IMR-90 (cell line): ENCODE results near the gene RECK. TPM values are rescaled to one million over a fixed set of nuclear protein-coding genes. Genes with fewer than 3 reads are reported as not detected.

ENCODE experiments used
- ATAC-seq: fragments of 200-7000 bp; cut with Tn5 transposase; 2 replicates; pipeline ENCODE4 v1.9.1; 2020; ENCODE audit warnings: low read depth, mild to moderate bottlenecking, moderate library complexity
- BruUV-seq: library from RNA; stranded (reverse); fragments of 400-500 nt; replicated peaks from 2 replicates; lab custom pipeline; 2021; lab: Mats Ljungman, UMichigan
- CTCF ChIA-PET: fragments of 300-600 bp; formaldehyde crosslinking; extraction: SDS; loops from one replicate; lab custom pipeline; 2021; ENCODE audit warnings: antibody characterized with exemption; lab: Yijun Ruan, JAX
- POLR2A ChIA-PET: fragments of 300-600 bp; sonication (Branson Sonifier 250); formaldehyde crosslinking; loops from one replicate; lab custom pipeline; 2022; ENCODE audit warnings: antibody characterized with exemption; ENCODE audit not compliant: unreplicated experiment; lab: Charles Lee
- DNase-seq: peaks from one replicate; pipeline ENCODE4 v3.0.0; 2013
- H2AFZ ChIP-seq: replicated peaks from 2 replicates; pipeline ENCODE3; 2013; ENCODE audit warnings: low read length, mild to moderate bottlenecking; ENCODE audit not compliant: poor library complexity
- H2AK5ac ChIP-seq: 2 replicates; pipeline ENCODE4 v1.6.1; 2013; ENCODE audit warnings: low read depth, low read length, inconsistent platforms
- H2AK9ac ChIP-seq: replicated peaks from 2 replicates; pipeline ENCODE3; 2013; ENCODE audit warnings: mild to moderate bottlenecking, low read depth, low read length, moderate library complexity; ENCODE audit not compliant: poor library complexity
- H2BK120ac ChIP-seq: 2 replicates; pipeline ENCODE4 v1.6.1; 2013; ENCODE audit warnings: low read depth, low read length, inconsistent platforms
- H2BK15ac ChIP-seq: 3 replicates; pipeline ENCODE4 v1.6.1; 2013; ENCODE audit warnings: low read depth, low read length, inconsistent platforms
- H2BK20ac ChIP-seq: 2 replicates; pipeline ENCODE4 v1.6.1; 2013; ENCODE audit warnings: low read depth, mild to moderate bottlenecking, inconsistent platforms, low read length, moderate library complexity
- H2BK5ac ChIP-seq: 2 replicates; pipeline ENCODE4 v1.6.1; 2013; ENCODE audit warnings: mild to moderate bottlenecking, low read depth, low read length, inconsistent platforms; ENCODE audit not compliant: poor library complexity, severe bottlenecking
- H3K14ac ChIP-seq: replicated peaks from 2 replicates; pipeline ENCODE4 v1.6.1; 2013; ENCODE audit warnings: low read depth, low read length, inconsistent platforms
- H3K18ac ChIP-seq: 2 replicates; pipeline ENCODE4 v1.6.1; 2013; ENCODE audit warnings: low read depth, low read length, control low read depth
- H3K23ac ChIP-seq: 2 replicates; pipeline ENCODE4 v1.6.1; 2013; ENCODE audit warnings: low read depth, low read length, inconsistent platforms
- H3K27ac ChIP-seq: 2 replicates; pipeline ENCODE4 v1.5.1; 2013; ENCODE audit warnings: mild to moderate bottlenecking, control low read depth, low read length; ENCODE audit not compliant: insufficient read depth
- H3K27me3 ChIP-seq: 2 replicates; pipeline ENCODE4 v1.6.1; 2013; ENCODE audit warnings: low read length; ENCODE audit not compliant: control insufficient read depth, insufficient read depth
- H3K36me3 ChIP-seq: 2 replicates; pipeline ENCODE4 v1.6.1; 2013; ENCODE audit warnings: low read length, mixed read lengths; ENCODE audit not compliant: control insufficient read depth, insufficient read depth
- H3K4ac ChIP-seq: 2 replicates; pipeline ENCODE4 v1.6.1; 2013; ENCODE audit warnings: low read depth, low read length, inconsistent platforms
- H3K4me1 ChIP-seq: 2 replicates; pipeline ENCODE4 v1.6.1; 2013; ENCODE audit warnings: low read length, mixed read lengths; ENCODE audit not compliant: control insufficient read depth, insufficient read depth
- H3K4me2 ChIP-seq: 2 replicates; pipeline ENCODE4 v1.6.1; 2013; ENCODE audit warnings: low read depth, mild to moderate bottlenecking, control low read depth, low read length, moderate library complexity
- H3K4me3 ChIP-seq: 2 replicates; pipeline ENCODE4 v1.5.1; 2013; ENCODE audit warnings: low read depth, mild to moderate bottlenecking, control low read depth, low read length, moderate library complexity; ENCODE audit not compliant: insufficient read depth
- H3K56ac ChIP-seq: 2 replicates; pipeline ENCODE4 v1.6.1; 2013; ENCODE audit warnings: low read length, inconsistent platforms; ENCODE audit not compliant: insufficient read depth; ENCODE audit errors: extremely low read depth
- H3K79me1 ChIP-seq, 2 experiments: 2 replicates each; pipeline ENCODE4 v1.6.1; 2013; ENCODE audit warnings: low read length in 2 of 2, inconsistent platforms in 1 of 2, low read depth in 1 of 2
- H3K9ac ChIP-seq: 2 replicates; pipeline ENCODE4 v1.6.1; 2013; ENCODE audit warnings: low read depth, low read length, control low read depth
- H3K9me1 ChIP-seq: 2 replicates; pipeline ENCODE4 v1.6.1; 2013; ENCODE audit warnings: low read length, inconsistent platforms; ENCODE audit not compliant: insufficient read depth
- H3K9me3 ChIP-seq: 2 replicates; pipeline ENCODE4 v1.6.1; 2013; ENCODE audit warnings: low read length; ENCODE audit not compliant: control insufficient read depth, insufficient read depth
- H4K20me1 ChIP-seq: 2 replicates; pipeline ENCODE4 v1.6.1; 2013; ENCODE audit warnings: low read length, inconsistent platforms; ENCODE audit not compliant: insufficient read depth
- H4K5ac ChIP-seq: 2 replicates; pipeline ENCODE4 v1.6.1; 2013; ENCODE audit warnings: mild to moderate bottlenecking, low read depth, low read length, control low read depth
- H4K8ac ChIP-seq, 2 experiments: 2 replicates each; pipeline ENCODE4 v1.6.1; 2013; ENCODE audit warnings: low read depth in 2 of 2, low read length in 2 of 2, control low read depth in 1 of 2, inconsistent platforms in 1 of 2
- H4K91ac ChIP-seq: 2 replicates; pipeline ENCODE4 v1.6.1; 2013; ENCODE audit warnings: low read depth, low read length, inconsistent platforms; ENCODE audit not compliant: insufficient read depth
- BHLHE40 ChIP-seq: fragments of 150-350 bp; IDR thresholded peaks from 2 replicates; pipeline ENCODE4 v1.6.1; 2016; ENCODE audit warnings: mild to moderate bottlenecking, low read depth, low read length
- CEBPB ChIP-seq: IDR thresholded peaks from 2 replicates; pipeline ENCODE4 v1.6.1; 2012; ENCODE audit warnings: low read depth, low read length, improper control_type of control experiment
- CHD1 ChIP-seq: IDR thresholded peaks from 2 replicates; pipeline ENCODE4 v1.6.1; 2012; ENCODE audit warnings: low read depth, low read length, improper control_type of control experiment
- CTCF ChIP-seq: conservative IDR thresholded peaks from 2 replicates; pipeline ENCODE4 v1.5.1; 2012; ENCODE audit warnings: mild to moderate bottlenecking, low read depth, low read length, improper control_type of control experiment
- ELK1 ChIP-seq: fragments of 150-350 bp; IDR thresholded peaks from 2 replicates; pipeline ENCODE4 v1.6.1; 2016; ENCODE audit warnings: low read depth, mild to moderate bottlenecking, low read length, moderate library complexity, borderline replicate concordance
- FOS ChIP-seq: fragments of 150-350 bp; IDR thresholded peaks from 2 replicates; pipeline ENCODE4 v1.6.1; 2016; ENCODE audit warnings: low read depth, low read length
- MAFK ChIP-seq: IDR thresholded peaks from 2 replicates; pipeline ENCODE4 v1.6.1; 2012; ENCODE audit warnings: low read depth, low read length, improper control_type of control experiment
- MAZ ChIP-seq: IDR thresholded peaks from 2 replicates; pipeline ENCODE4 v1.6.1; 2012; ENCODE audit warnings: low read depth, mild to moderate bottlenecking, low read length, improper control_type of control experiment, moderate library complexity, borderline replicate concordance
- MXI1 ChIP-seq: IDR thresholded peaks from 2 replicates; pipeline ENCODE4 v1.6.1; 2012; ENCODE audit warnings: low read depth, mild to moderate bottlenecking, low read length, moderate library complexity, borderline replicate concordance
- NFE2L2 ChIP-seq: fragments of 150-350 bp; IDR thresholded peaks from 2 replicates; pipeline ENCODE4 v1.6.1; 2016; ENCODE audit warnings: low read depth, mild to moderate bottlenecking, low read length
- POLR2A ChIP-seq: IDR thresholded peaks from 2 replicates; pipeline ENCODE4 v1.6.1; 2012; ENCODE audit warnings: mild to moderate bottlenecking, low read depth, low read length
- RAD21 ChIP-seq: IDR thresholded peaks from 2 replicates; pipeline ENCODE4 v1.6.1; 2012; ENCODE audit warnings: low read length, improper control_type of control experiment
- RCOR1 ChIP-seq: IDR thresholded peaks from 2 replicates; pipeline ENCODE4 v1.6.1; 2012; ENCODE audit warnings: mild to moderate bottlenecking, low read length, improper control_type of control experiment; ENCODE audit not compliant: insufficient replicate concordance
- RFX5 ChIP-seq: IDR thresholded peaks from 2 replicates; pipeline ENCODE4 v1.8.0; 2012; ENCODE audit warnings: low read depth, mild to moderate bottlenecking, low read length, moderate library complexity
- SMC3 ChIP-seq: fragments of 150-350 bp; IDR thresholded peaks from 2 replicates; pipeline ENCODE4 v1.6.1; 2016; ENCODE audit warnings: low read depth, mild to moderate bottlenecking, antibody characterized with exemption, low read length, moderate library complexity
- WGBS, 2 experiments: methylation state at CpG; one replicate each; pipeline versions ENCODE4 v1.1.5 to v1.1.7; 2013; ENCODE audit warnings: missing lambda C conversion rate in 2 of 2; ENCODE audit not compliant: insufficient read length in 1 of 2; ENCODE audit errors: extremely low coverage in 2 of 2; 5-methylcytosine and 5-hydroxymethylcytosine counted together
- dilution Hi-C: fragments of 300-500 bp; cut with HindIII; formaldehyde crosslinking; loops from one replicate; pipeline ENCODE4 v1.14.3; 2018; ENCODE audit warnings: low sequenced_read_pairs; ENCODE audit not compliant: unreplicated experiment
- in situ Hi-C: fragments of 300-500 bp; cut with MboI; formaldehyde crosslinking; loops from 3 replicates; pipeline ENCODE4 v1.14.3; 2019; ENCODE audit warnings: low sequenced_read_pairs, inconsistent platforms, mixed read lengths
- intact Hi-C: fragments of 100-400 bp; cut with micrococcal nuclease; formaldehyde crosslinking; loops from 2 replicates; pipeline ENCODE4 v1.10.0; 2022
- polyA plus RNA-seq, 3 experiments: library from polyadenylated mRNA; depleted of rRNA; stranded (reverse); fragments of >200 nt; gene quantifications; 2 replicates each; pipeline ENCODE4 v1.2.3, GENCODE V29; 2012; ENCODE audit warnings: low replicate concordance in 1 of 3
- total RNA-seq: library from RNA; depleted of rRNA; stranded (reverse); fragments of >200 nt; gene quantifications from 2 replicates; pipeline ENCODE4 v1.2.3, GENCODE V29; 2012
- TF ChIP-seq, protein P1 (sequence below): fragments of 150-350 bp; IDR thresholded peaks from 2 replicates; pipeline ENCODE4 v1.6.1; 2017; ENCODE audit warnings: mild to moderate bottlenecking, antibody characterized with exemption, low read length, low read depth

The RECK gene
- total and polyA plus RNA-seq, 2 of the 4 experiments (the other 2 are of a cell fraction) = 23.5 to 44.0 TPM

DNA sequence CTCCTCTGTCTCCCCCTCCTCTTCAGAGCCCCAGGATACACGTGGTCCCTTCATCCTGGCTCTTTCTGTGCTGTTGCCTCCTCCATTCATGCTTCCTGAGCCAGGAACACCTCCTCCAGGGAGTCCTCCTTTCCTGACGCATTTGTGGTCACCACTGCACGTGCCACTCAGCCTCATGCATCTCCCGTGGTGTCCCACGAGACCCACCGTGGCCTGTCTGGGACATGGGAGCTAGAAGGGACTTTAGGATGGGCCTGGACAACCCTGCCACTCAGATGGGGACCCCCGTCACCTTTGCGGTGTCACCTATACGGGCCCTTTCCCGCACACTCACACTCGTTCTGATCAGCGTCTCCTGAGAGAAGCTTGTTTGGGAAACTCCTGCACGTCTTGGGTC lies 106.5 kb downstream of the RECK start:
- Histone ChIP-seq H4K91ac (no peak overlapping the region), H3K18ac (no peak overlapping the region), H3K4me1 (peaks cover 18% of the 10 kb centered on the region), H3K4me2 (no peak overlapping the region), H4K5ac (no peak overlapping the region), H2BK20ac (no peak overlapping the region), H3K9me1 (peaks cover 24% of the 10 kb centered on the region; the same call in 1 of the 2 replicates), H2AK9ac (peak overlapping the region; percentile 1), H3K14ac (no peak overlapping the region), H2BK5ac (no peak overlapping the region), H3K36me3 (peaks cover 44% of the 10 kb centered on the region), H3K9me3 (no peaks in the 10 kb centered on the region), H3K4ac (peak overlapping the region; percentile 0; the same call in 1 of the 2 replicates), H4K8ac (no peak overlapping the region), H3K4me3 (no peak overlapping the region), H4K20me1 (peaks cover 53% of the 10 kb centered on the region), H3K27me3 (no peaks in the 10 kb centered on the region), H3K9ac (no peak overlapping the region), H3K56ac (no peak overlapping the region), H3K79me1 (peaks cover 39 to 93% of the 10 kb centered on the region in 2 experiments), H2BK120ac (no peak overlapping the region), H2AFZ (no peak overlapping the region), H3K27ac (no peak overlapping the region), H2AK5ac (no peak overlapping the region; the same call in 1 of the 2 replicates), H2BK15ac (no peak overlapping the region), H3K23ac (no peak overlapping the region)
- ATAC-seq = no peak
- 75% methylated on average over 6 of the region's 13 CpGs; no CpG with 5 or more reads in 1 of the 2 experiments for WGBS, 2 experiments
- CTCF ChIA-PET = interaction anchor here (0.9 kb wide), 1 partner anchor 187 kb away, joined by 3 read pairs; no protein-coding TSS in a partner anchor
- TF ChIP-seq SMC3 = no peak
- TF ChIP-seq MXI1 = no peak
- no peak for TF ChIP-seq ELK1
- no peak for TF ChIP-seq RAD21
- TF ChIP-seq MAFK = no peak
- TF ChIP-seq CTCF = no peak
- TF ChIP-seq BHLHE40 = no peak
- no peak for TF ChIP-seq CEBPB
- TF ChIP-seq, protein P1, sequence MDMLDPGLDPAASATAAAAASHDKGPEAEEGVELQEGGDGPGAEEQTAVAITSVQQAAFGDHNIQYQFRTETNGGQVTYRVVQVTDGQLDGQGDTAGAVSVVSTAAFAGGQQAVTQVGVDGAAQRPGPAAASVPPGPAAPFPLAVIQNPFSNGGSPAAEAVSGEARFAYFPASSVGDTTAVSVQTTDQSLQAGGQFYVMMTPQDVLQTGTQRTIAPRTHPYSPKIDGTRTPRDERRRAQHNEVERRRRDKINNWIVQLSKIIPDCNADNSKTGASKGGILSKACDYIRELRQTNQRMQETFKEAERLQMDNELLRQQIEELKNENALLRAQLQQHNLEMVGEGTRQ = no peak
- TF ChIP-seq RFX5 = no peak
- no peak for TF ChIP-seq POLR2A
- no peak for TF ChIP-seq CHD1
- no peak for TF ChIP-seq MAZ
- TF ChIP-seq RCOR1 = no peak
- TF ChIP-seq FOS = no peak
- no peak for TF ChIP-seq NFE2L2
- POLR2A ChIA-PET = no interaction called here
- no peak for DNase-seq
- intact Hi-C loops = no loop called here
- dilution Hi-C loops = no loop called here
- in situ Hi-C loops = no loop called here
- no TSS peak for BruUV-seq
